ENCODE measurements around the gene XRCC6. TPM values are rescaled to one million over a fixed set of nuclear protein-coding genes. Genes with fewer than 3 reads are reported as not detected.

The XRCC6 gene
- total and polyA plus RNA-seq, 2 of the 13 experiments (the other 11 are each of a cell fraction or from before 2014, with no cell fraction given), result 124 to 625 TPM

DNA sequence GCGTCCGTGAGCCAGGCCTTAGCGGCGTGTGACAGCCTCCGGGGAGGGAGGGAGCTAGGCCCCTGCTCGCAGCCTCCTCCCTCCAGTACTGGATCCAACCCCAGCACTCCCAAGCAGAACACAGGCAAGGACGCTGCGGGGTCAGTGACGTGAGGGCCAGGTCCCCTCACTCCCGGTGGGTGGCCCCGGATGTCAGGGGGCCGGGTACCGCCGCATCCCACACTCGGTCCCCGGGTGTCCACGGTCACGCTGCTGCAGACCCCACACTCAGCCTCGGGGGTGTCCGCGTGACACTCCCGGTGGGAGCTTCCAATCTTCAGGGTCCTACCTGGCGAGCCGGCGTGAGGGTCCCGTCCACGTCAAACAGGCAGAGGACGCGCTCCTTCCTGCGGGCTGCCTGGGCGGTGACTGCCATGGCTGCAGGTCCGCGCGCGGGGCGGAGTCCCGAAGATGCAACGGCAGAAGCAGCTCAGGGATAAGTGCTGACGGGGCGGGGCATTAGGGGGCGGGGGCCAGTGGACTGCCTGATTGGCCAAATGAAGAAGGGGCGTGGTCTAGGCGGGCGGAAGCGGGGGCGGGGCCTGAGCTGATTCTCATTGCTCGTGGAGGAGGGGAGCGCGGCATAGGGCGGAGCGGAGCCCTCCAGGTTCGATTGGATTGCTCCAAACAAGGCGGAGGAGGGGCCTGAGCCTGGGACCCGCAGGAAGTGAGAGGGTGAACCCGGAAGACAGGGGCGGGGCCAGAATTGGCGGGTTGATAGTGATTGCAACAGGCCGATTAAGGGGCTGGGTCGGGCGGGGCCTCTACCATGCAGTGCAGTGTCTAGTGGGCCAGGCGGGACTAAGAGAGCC, 31.5 kb upstream of the XRCC6 start, which contains the start of gene PMM1 (continued):
- TF ChIP-seq, protein P1, sequence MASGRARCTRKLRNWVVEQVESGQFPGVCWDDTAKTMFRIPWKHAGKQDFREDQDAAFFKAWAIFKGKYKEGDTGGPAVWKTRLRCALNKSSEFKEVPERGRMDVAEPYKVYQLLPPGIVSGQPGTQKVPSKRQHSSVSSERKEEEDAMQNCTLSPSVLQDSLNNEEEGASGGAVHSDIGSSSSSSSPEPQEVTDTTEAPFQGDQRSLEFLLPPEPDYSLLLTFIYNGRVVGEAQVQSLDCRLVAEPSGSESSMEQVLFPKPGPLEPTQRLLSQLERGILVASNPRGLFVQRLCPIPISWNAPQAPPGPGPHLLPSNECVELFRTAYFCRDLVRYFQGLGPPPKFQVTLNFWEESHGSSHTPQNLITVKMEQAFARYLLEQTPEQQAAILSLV (CRISPR knock-in tag; IDR thresholded peaks at IDR 0.05; ENCODE audit: borderline replicate concordance), result no peak; the same call in 1 of the 2 replicates
- TF ChIP-seq, protein P2, sequence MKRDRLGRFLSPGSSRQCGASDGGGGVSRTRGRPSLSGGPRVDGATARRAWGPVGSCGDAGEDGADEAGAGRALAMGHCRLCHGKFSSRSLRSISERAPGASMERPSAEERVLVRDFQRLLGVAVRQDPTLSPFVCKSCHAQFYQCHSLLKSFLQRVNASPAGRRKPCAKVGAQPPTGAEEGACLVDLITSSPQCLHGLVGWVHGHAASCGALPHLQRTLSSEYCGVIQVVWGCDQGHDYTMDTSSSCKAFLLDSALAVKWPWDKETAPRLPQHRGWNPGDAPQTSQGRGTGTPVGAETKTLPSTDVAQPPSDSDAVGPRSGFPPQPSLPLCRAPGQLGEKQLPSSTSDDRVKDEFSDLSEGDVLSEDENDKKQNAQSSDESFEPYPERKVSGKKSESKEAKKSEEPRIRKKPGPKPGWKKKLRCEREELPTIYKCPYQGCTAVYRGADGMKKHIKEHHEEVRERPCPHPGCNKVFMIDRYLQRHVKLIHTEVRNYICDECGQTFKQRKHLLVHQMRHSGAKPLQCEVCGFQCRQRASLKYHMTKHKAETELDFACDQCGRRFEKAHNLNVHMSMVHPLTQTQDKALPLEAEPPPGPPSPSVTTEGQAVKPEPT (CRISPR knock-in tag; IDR thresholded peaks at IDR 0.05; ENCODE audit: low read depth), result peak; percentile 30
- no peak for TF ChIP-seq MYNN (CRISPR knock-in tag; IDR thresholded peaks at IDR 0.05; ENCODE audit: low read depth)
- TF ChIP-seq RELA (CRISPR knock-in tag; IDR thresholded peaks at IDR 0.05), result no peak
- TF ChIP-seq CEBPG (CRISPR knock-in tag; IDR thresholded peaks at IDR 0.05), result peak; percentile 73
- no peak for TF ChIP-seq MZF1 (CRISPR knock-in tag; IDR thresholded peaks at IDR 0.05; ENCODE audit: borderline replicate concordance)
- TF ChIP-seq RFX5 (IDR thresholded peaks at IDR 0.05; ENCODE audit: low read depth, low read length), result no peak
- no peak for TF ChIP-seq CENPT (CRISPR knock-in tag; IDR thresholded peaks at IDR 0.05; ENCODE audit: low read depth)
- peak; percentile 76 for TF ChIP-seq PHF8 (CRISPR knock-in tag; IDR thresholded peaks at IDR 0.05)
- TF ChIP-seq HNRNPH1 (optimal IDR thresholded peaks at IDR 0.05; ENCODE audit: low read depth, low read length), result no peak
- TF ChIP-seq, protein P3, sequence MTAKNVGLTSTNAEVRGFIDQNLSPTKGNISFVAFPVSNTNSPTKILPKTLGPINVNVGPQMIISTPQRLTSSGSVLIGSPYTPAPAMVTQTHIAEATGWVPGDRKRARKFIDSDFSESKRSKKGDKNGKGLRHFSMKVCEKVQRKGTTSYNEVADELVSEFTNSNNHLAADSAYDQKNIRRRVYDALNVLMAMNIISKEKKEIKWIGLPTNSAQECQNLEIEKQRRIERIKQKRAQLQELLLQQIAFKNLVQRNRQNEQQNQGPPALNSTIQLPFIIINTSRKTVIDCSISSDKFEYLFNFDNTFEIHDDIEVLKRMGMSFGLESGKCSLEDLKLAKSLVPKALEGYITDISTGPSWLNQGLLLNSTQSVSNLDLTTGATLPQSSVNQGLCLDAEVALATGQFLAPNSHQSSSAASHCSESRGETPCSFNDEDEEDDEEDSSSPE (CRISPR knock-in tag; IDR thresholded peaks at IDR 0.05), result peak; percentile 93
- no peak for TF ChIP-seq ZNF841 (CRISPR knock-in tag; IDR thresholded peaks at IDR 0.05; ENCODE audit: borderline replicate concordance)
- TF ChIP-seq CC2D1A (CRISPR knock-in tag; IDR thresholded peaks at IDR 0.05), result no peak
- no peak for TF ChIP-seq SIN3B (IDR thresholded peaks at IDR 0.05; ENCODE audit: low read length)
- TF ChIP-seq, protein P4, sequence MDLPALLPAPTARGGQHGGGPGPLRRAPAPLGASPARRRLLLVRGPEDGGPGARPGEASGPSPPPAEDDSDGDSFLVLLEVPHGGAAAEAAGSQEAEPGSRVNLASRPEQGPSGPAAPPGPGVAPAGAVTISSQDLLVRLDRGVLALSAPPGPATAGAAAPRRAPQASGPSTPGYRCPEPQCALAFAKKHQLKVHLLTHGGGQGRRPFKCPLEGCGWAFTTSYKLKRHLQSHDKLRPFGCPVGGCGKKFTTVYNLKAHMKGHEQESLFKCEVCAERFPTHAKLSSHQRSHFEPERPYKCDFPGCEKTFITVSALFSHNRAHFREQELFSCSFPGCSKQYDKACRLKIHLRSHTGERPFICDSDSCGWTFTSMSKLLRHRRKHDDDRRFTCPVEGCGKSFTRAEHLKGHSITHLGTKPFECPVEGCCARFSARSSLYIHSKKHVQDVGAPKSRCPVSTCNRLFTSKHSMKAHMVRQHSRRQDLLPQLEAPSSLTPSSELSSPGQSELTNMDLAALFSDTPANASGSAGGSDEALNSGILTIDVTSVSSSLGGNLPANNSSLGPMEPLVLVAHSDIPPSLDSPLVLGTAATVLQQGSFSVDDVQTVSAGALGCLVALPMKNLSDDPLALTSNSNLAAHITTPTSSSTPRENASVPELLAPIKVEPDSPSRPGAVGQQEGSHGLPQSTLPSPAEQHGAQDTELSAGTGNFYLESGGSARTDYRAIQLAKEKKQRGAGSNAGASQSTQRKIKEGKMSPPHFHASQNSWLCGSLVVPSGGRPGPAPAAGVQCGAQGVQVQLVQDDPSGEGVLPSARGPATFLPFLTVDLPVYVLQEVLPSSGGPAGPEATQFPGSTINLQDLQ (CRISPR knock-in tag; IDR thresholded peaks at IDR 0.05), result no peak
- no peak; the same call in 1 of the 2 replicates for TF ChIP-seq ESRRA (CRISPR knock-in tag; IDR thresholded peaks at IDR 0.05; ENCODE audit: low read depth)
- TF ChIP-seq, protein P5, sequence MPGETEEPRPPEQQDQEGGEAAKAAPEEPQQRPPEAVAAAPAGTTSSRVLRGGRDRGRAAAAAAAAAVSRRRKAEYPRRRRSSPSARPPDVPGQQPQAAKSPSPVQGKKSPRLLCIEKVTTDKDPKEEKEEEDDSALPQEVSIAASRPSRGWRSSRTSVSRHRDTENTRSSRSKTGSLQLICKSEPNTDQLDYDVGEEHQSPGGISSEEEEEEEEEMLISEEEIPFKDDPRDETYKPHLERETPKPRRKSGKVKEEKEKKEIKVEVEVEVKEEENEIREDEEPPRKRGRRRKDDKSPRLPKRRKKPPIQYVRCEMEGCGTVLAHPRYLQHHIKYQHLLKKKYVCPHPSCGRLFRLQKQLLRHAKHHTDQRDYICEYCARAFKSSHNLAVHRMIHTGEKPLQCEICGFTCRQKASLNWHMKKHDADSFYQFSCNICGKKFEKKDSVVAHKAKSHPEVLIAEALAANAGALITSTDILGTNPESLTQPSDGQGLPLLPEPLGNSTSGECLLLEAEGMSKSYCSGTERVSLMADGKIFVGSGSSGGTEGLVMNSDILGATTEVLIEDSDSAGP (CRISPR knock-in tag; IDR thresholded peaks at IDR 0.05; ENCODE audit: borderline replicate concordance), result peak; percentile 69; the same call in 1 of the 2 replicates
- peak; percentile 81 for TF ChIP-seq POLR2AphosphoS5 (IDR thresholded peaks at IDR 0.05; ENCODE audit: low read depth, low read length)
- TF ChIP-seq, protein P6, sequence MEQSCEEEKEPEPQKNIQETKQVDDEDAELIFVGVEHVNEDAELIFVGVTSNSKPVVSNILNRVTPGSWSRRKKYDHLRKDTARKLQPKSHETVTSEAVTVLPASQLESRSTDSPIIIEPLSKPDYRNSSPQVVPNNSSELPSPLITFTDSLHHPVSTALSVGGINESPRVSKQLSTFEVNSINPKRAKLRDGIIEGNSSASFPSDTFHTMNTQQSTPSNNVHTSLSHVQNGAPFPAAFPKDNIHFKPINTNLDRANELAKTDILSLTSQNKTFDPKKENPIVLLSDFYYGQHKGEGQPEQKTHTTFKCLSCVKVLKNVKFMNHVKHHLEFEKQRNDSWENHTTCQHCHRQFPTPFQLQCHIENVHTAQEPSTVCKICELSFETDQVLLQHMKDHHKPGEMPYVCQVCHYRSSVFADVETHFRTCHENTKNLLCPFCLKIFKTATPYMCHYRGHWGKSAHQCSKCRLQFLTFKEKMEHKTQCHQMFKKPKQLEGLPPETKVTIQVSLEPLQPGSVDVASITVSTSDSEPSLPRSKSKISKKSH (CRISPR knock-in tag; IDR thresholded peaks at IDR 0.05; ENCODE audit: borderline replicate concordance), result peak; percentile 20; the same call in 1 of the 2 replicates
